Peyer's patch (tissue), 4 donors: ENCODE measurements around the gene ICA1.

Experiments used
- CTCF ChIP-seq, 6 experiments: fragments of 450-650 bp in 4 of 6; fragments of 200-600 bp in 2 of 6; sonication (generic) in 1 of 6; IDR thresholded peaks; one replicate each; pipeline ENCODE4 v1.5.1; 2017 to 2019; ENCODE audit warnings: antibody characterized with exemption in 6 of 6, mild to moderate bottlenecking in 3 of 6, moderate library complexity in 1 of 6
- POLR2A ChIP-seq, 2 donors: fragments of 450-650 bp; IDR thresholded peaks; one replicate each; pipeline ENCODE4 v1.5.1; 2017; ENCODE audit warnings: antibody characterized with exemption in 2 of 2, mild to moderate bottlenecking in 2 of 2, moderate library complexity in 2 of 2

GRCh38 chr7:8261711-8262695 lies at the start of gene ICA1:
- TF ChIP-seq POLR2A (IDR thresholded peaks at IDR 0.05), result peak; percentile 47 to 51
- no peak for TF ChIP-seq CTCF (IDR thresholded peaks at IDR 0.05)
